Neural progenitor cell (in vitro differentiated cells): ENCODE measurements around the gene PTP4A2. TPM values are rescaled to one million over a fixed set of nuclear protein-coding genes. Genes with fewer than 3 reads are reported as not detected.
A peak's percentile ranks its signal among the peaks of the same experiment; 100 is the strongest.

Experiments used
- DNase-seq: peaks from one replicate; pipeline ENCODE4 v3.0.0-alpha.2; 2016; ENCODE audit warnings: low spot score
- H2AFZ ChIP-seq: fragments of 200-600 bp; sonication (generic); replicated peaks from 2 replicates; pipeline ENCODE4 v1.6.1; 2016; ENCODE audit warnings: antibody characterized with exemption
- H3F3A ChIP-seq: fragments of 200-600 bp; sonication (generic); 2 replicates; pipeline ENCODE4 v1.6.1; 2016; ENCODE audit warnings: antibody characterized with exemption, low read depth
- H3K27ac ChIP-seq: fragments of 200-600 bp; sonication (generic); 2 replicates; pipeline ENCODE4 v1.5.1; 2016; ENCODE audit warnings: mild to moderate bottlenecking
- H3K27me3 ChIP-seq: fragments of 200-600 bp; sonication (generic); 2 replicates; pipeline ENCODE4 v1.6.1; 2016; ENCODE audit warnings: mild to moderate bottlenecking, moderate library complexity
- H3K36me3 ChIP-seq: fragments of 200-600 bp; sonication (generic); 2 replicates; pipeline ENCODE4 v1.5.1; 2016
- H3K4me1 ChIP-seq: fragments of 200-600 bp; sonication (generic); 2 replicates; pipeline ENCODE4 v1.6.1; 2016; ENCODE audit warnings: mixed run types
- H3K4me2 ChIP-seq: fragments of 200-600 bp; sonication (generic); 2 replicates; pipeline ENCODE4 v1.6.1; 2016
- H3K4me3 ChIP-seq: fragments of 200-600 bp; sonication (generic); 2 replicates; pipeline ENCODE4 v1.5.1; 2016
- H3K79me2 ChIP-seq: fragments of 200-600 bp; sonication (generic); 2 replicates; pipeline ENCODE4 v1.6.1; 2016; ENCODE audit warnings: low read depth
- H3K9ac ChIP-seq: fragments of 200-600 bp; sonication (generic); 2 replicates; pipeline ENCODE4 v1.6.1; 2016
- H3K9me3 ChIP-seq: fragments of 200-600 bp; sonication (generic); 2 replicates; pipeline ENCODE4 v1.5.1; 2016; ENCODE audit warnings: low read depth
- H4K20me1 ChIP-seq: fragments of 200-600 bp; sonication (generic); 2 replicates; pipeline ENCODE4 v1.6.1; 2016; ENCODE audit warnings: low read depth
- H3K27ac Mint-ChIP-seq: 3 replicates; pipeline ENCODE4 v1.8.0; 2021; ENCODE audit warnings: mixed read lengths
- H3K27me3 Mint-ChIP-seq: 2 replicates; pipeline ENCODE4 v1.8.0; 2022; ENCODE audit warnings: low read depth, mild to moderate bottlenecking, inconsistent platforms, moderate library complexity, mixed read lengths; ENCODE audit not compliant: insufficient read depth
- H3K36me3 Mint-ChIP-seq: 3 replicates; pipeline ENCODE4 v1.8.0; 2021; ENCODE audit warnings: mixed read lengths
- H3K4me1 Mint-ChIP-seq: 3 replicates; pipeline ENCODE4 v1.8.0; 2021; ENCODE audit warnings: mixed read lengths
- H3K4me3 Mint-ChIP-seq: 3 replicates; pipeline ENCODE4 v1.8.0; 2021; ENCODE audit warnings: mild to moderate bottlenecking, moderate library complexity, mixed read lengths
- H3K9me3 Mint-ChIP-seq: 3 replicates; pipeline ENCODE4 v1.8.0; 2020; ENCODE audit warnings: mixed read lengths
- CTCF ChIP-seq: fragments of 200-600 bp; sonication (generic); IDR thresholded peaks from 2 replicates; pipeline ENCODE4 v1.5.1; 2017; ENCODE audit warnings: antibody characterized with exemption, mild to moderate bottlenecking
- EZH2 ChIP-seq: fragments of 200-600 bp; sonication (generic); IDR thresholded peaks from 2 replicates; pipeline ENCODE4 v1.6.1; 2017; ENCODE audit warnings: antibody characterized with exemption, mild to moderate bottlenecking, moderate library complexity
- EZH2phosphoT487 ChIP-seq: fragments of 200-600 bp; sonication (generic); IDR thresholded peaks from 2 replicates; pipeline ENCODE4 v1.6.1; 2017; ENCODE audit warnings: antibody characterized with exemption
- total RNA-seq: library from RNA; depleted of rRNA; stranded (reverse); fragments of >200 nt; gene quantifications from 2 replicates; pipeline ENCODE4 v1.2.3, GENCODE V29; 2015; ENCODE audit warnings: low replicate concordance

Gene PTP4A2
- total RNA-seq, 1 donor from 2014 or later, result 540 TPM

GRCh38 chr1:31913968-31914367 lies 24.2 kb downstream of the PTP4A2 start:
- Mint-ChIP-seq H3K27me3 (no peaks in the 10 kb centered on the region), H3K9me3 (no peaks in the 10 kb centered on the region), H3K4me1 (no peaks in the 10 kb centered on the region), H3K36me3 (peaks cover 32% of the 10 kb centered on the region), H3K4me3 (no peak overlapping the region), H3K27ac (no peak overlapping the region)
- Histone ChIP-seq H3F3A (no peaks in the 10 kb centered on the region), H3K79me2 (peaks cover 71% of the 10 kb centered on the region), H3K4me3 (no peak overlapping the region), H3K9ac (no peak overlapping the region), H3K27me3 (no peaks in the 10 kb centered on the region), H3K4me1 (peaks cover 16% of the 10 kb centered on the region), H4K20me1 (peaks cover 20% of the 10 kb centered on the region), H3K9me3 (no peaks in the 10 kb centered on the region), H3K36me3 (peaks cover 19% of the 10 kb centered on the region), H2AFZ (no peak overlapping the region), H3K27ac (no peak overlapping the region), H3K4me2 (no peak overlapping the region)
- DNase-seq, result no peak
- TF ChIP-seq CTCF (no peak), EZH2phosphoT487 (no peak), EZH2 (no peak)

DNA sequence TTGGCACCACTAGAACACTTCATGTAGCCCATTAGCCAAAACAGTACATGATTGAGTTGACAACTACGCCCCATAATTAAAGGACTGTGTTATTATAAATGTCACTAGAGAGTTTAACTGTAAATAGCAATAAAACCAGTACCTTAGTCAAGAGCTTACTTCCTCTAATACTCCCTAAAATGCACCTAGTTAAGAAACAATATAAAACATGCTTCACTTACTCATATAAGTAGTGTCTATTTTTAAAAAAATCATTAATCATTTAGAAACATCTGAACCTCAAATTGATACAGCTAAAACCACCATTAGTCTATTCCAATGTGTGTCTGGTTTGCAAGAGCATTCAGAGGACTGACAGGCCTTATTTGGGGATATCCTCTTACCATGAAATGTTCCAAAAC lies 25.3 kb downstream of the PTP4A2 start:
- peaks cover 20% of the 10 kb centered on the region for H4K20me1 ChIP-seq
- H3K9me3 ChIP-seq, result no peaks in the 10 kb centered on the region
- H3K27ac Mint-ChIP-seq, result no peak overlapping the region
- no peak overlapping the region for H2AFZ ChIP-seq
- H3K9ac ChIP-seq, result no peak overlapping the region
- peaks cover 36% of the 10 kb centered on the region for H3K36me3 Mint-ChIP-seq
- peak overlapping the region; percentile 37 for H3K4me2 ChIP-seq
- DNase-seq, result no peak
- H3K9me3 Mint-ChIP-seq, result no peaks in the 10 kb centered on the region
- no peaks in the 10 kb centered on the region for H3K4me1 Mint-ChIP-seq
- peaks cover 23% of the 10 kb centered on the region for H3K36me3 ChIP-seq
- no peak overlapping the region for H3K4me3 Mint-ChIP-seq
- no peaks in the 10 kb centered on the region for H3K27me3 Mint-ChIP-seq
- no peaks in the 10 kb centered on the region for H3F3A ChIP-seq
- peaks cover 60% of the 10 kb centered on the region for H3K79me2 ChIP-seq
- no peak overlapping the region for H3K4me3 ChIP-seq
- no peak for TF ChIP-seq EZH2
- TF ChIP-seq EZH2phosphoT487, result no peak
- no peak for TF ChIP-seq CTCF
- peaks cover 16% of the 10 kb centered on the region for H3K4me1 ChIP-seq
- no peaks in the 10 kb centered on the region for H3K27me3 ChIP-seq
- no peak overlapping the region for H3K27ac ChIP-seq

- Histone ChIP-seq H4K20me1 (peaks cover 20% of the 10 kb centered on the region), H3K36me3 (peaks cover 23% of the 10 kb centered on the region), H3K9me3 (no peaks in the 10 kb centered on the region), H2AFZ (no peak overlapping the region), H3F3A (no peaks in the 10 kb centered on the region), H3K4me1 (peaks cover 16% of the 10 kb centered on the region), H3K79me2 (peaks cover 53% of the 10 kb centered on the region), H3K9ac (no peak overlapping the region), H3K4me3 (no peak overlapping the region), H3K27me3 (no peaks in the 10 kb centered on the region), H3K27ac (no peak overlapping the region), H3K4me2 (peak overlapping the region; percentile 37)
- Mint-ChIP-seq H3K4me3 (no peak overlapping the region), H3K27ac (no peak overlapping the region), H3K36me3 (peaks cover 38% of the 10 kb centered on the region), H3K4me1 (no peaks in the 10 kb centered on the region), H3K27me3 (no peaks in the 10 kb centered on the region), H3K9me3 (no peaks in the 10 kb centered on the region)
- peak; percentile 13 for DNase-seq
- TF ChIP-seq EZH2, result no peak
- TF ChIP-seq CTCF, result no peak
- TF ChIP-seq EZH2phosphoT487, result no peak
Measured at GRCh38 chr1:31911994-31912780, 26.0 kb downstream of the PTP4A2 start.
